Transverse colon (tissue), 4 donors: ENCODE results near the gene ZAR1.

Source experiments
- CTCF ChIP-seq, 5 experiments: fragments of 200-600 bp in 3 of 5; fragments of 450-650 bp in 2 of 5; sonication (generic) in 3 of 5; IDR thresholded peaks; 1 replicate in 2 of 5; 2 replicates in 3 of 5; pipeline ENCODE4 v1.5.1; 2016 to 2017; ENCODE audit warnings: antibody characterized with exemption in 5 of 5, inconsistent platforms in 3 of 5, mild to moderate bottlenecking in 2 of 5, moderate library complexity in 1 of 5
- EP300 ChIP-seq: sonication (generic); formaldehyde crosslinking; IDR thresholded peaks from one replicate; pipeline ENCODE4 v1.6.1; 2017; ENCODE audit warnings: antibody characterized with exemption, low read depth
- POLR2AphosphoS5 ChIP-seq, 3 donors: sonication (generic); formaldehyde crosslinking; IDR thresholded peaks; one replicate each; pipeline ENCODE4 v1.6.1; 2016; ENCODE audit warnings: antibody characterized with exemption in 3 of 3

DNA sequence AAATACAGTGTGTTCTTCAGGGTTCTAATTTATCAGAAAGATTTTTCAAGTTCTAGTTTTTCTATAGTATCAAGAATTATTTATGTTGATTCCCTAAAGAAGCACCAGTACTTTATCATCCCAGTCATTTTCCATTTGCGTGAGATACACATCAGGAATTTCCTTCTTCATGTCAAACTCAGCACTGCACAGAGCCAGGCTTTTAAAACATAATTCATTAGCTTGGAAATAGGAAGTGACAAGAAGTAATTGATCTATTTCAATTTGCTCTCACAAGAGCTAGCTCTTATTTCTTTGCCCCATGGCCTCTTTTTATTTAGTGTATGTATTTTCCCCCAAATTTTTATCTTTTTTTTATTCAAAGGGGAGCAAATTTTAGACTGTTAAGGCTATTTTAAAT is 19.9 kb upstream of the ZAR1 start:
- no peak for TF ChIP-seq CTCF (IDR thresholded peaks at IDR 0.05)
- no peak for TF ChIP-seq POLR2AphosphoS5 (IDR thresholded peaks at IDR 0.05)
- TF ChIP-seq EP300 = no peak
